CD4-positive, alpha-beta T cell treated with Interleukin-12 subunit alpha and Interleukin-12 subunit beta, for 1 hour (primary cell): ENCODE results near the gene SDHC.
"Not testable (repeated sequence)": the region's sequence is repeated elsewhere in the genome, so short reads cannot be mapped to it uniquely, and the experiment has no call there.

Experiments used
- DNase-seq: peaks from one replicate; pipeline ENCODE4 v3.0.0-alpha.2; 2020

SDHC gene

DNA sequence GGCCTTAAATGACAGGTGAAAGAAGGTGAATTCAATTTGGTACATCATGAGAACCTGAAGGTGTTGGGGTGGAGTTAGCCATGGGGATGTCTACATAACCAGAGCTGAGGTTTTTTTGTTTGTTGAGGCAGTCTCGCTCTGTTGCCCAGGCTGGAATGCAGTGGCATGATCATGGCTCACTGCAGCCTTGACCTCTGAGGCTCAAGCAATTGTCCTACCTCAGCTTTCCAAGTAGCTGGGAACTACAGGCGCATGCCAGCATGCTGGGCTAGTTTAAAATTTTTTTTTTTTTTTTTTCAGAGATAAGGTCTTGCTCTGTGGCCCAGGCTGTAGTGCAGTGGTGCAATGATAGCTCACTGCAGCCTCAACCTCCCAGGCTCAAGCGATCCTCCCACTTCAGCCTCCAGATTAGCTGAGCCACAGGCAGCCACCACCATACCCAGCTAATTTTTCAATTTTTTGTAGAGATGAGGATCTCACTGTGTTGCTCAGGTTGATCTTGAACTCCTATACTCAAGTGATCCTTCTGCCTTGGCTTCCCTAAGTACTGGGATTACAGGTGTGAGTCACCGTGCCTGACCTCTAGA is 2.5 kb upstream of the SDHC start:
- no peak for DNase-seq

GRCh38 chr1:161313554-161314200 is 504 bp upstream of the SDHC start:
- no peak for DNase-seq

GRCh38 chr1:161315841-161316674 is 1.9 kb downstream of the SDHC start:
- not testable (repeated sequence) for DNase-seq

GRCh38 chr1:161324020-161324419 is 9.8 kb downstream of the SDHC start:
- peak; percentile 29 for DNase-seq

- no peak for DNase-seq
Measured at GRCh38 chr1:161330346-161330745, 16.2 kb downstream of the SDHC start.

- DNase-seq = no peak
Measured at GRCh38 chr1:161333166-161333565, 19.0 kb downstream of the SDHC start.

GRCh38 chr1:161335796-161336195 is 21.6 kb downstream of the SDHC start:
- DNase-seq = no peak

DNA sequence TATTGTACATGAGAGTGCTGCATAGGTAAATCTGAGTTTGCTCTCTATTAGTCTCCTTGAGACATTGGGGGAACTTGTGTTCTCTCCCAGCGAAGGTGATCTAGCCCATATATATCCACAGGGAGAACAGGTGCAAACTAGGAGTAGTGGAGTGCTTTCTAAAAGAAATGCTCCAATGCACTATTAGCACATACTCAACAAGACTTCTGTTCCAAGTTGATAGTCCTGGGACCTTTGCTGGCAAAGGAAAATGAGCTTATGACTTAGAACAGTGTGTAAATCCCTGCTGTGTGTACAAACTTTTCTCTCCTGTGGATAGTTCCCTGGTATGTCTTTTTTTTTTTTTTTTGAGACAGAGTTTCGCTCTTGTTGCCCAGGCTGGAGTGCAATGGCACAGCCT is 28.0 kb downstream of the SDHC start:
- DNase-seq = no peak

GRCh38 chr1:161342821-161343220 is 28.6 kb downstream of the SDHC start:
- no peak for DNase-seq

DNA sequence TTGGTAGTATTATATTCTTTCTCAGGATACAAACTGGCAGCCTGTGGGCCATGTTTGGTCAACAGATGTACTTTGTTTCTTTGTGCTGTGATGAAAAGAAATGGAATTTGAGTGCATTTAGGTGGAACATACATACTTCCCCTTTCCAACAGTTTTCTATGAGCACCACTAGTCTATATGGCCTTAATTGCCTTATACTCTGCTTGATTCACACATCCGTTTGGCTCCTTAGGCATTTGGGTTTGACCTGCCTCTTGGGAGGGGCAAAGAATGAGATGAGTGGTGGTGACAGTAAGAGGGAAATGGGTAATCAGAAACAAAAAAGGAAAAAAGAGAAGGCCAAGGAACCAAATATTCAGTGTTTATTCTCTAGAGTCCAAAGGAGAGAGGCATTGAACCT is 36.5 kb downstream of the SDHC start:
- no peak for DNase-seq

DNA sequence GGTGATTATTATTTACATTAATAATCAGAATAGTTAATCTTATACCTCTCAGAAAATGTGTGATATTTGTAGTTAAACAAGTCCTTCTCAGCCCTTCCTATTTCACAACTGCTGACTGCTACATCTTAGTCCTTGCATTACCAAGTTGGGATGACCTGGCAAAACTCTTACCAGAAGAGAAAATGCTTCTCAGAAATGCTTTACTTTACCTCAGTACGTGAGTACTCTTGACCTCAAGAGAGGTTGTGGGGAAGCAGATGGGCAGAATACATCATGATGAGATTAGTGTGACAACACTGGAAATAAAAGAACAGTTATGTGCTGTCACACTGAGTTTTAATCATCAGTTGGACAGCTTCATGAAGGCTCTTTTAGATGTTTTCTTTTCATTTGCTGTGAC is 37.3 kb downstream of the SDHC start:
- DNase-seq = no peak

GRCh38 chr1:161357073-161357472 is 42.9 kb downstream of the SDHC start:
- DNase-seq = no peak

DNA sequence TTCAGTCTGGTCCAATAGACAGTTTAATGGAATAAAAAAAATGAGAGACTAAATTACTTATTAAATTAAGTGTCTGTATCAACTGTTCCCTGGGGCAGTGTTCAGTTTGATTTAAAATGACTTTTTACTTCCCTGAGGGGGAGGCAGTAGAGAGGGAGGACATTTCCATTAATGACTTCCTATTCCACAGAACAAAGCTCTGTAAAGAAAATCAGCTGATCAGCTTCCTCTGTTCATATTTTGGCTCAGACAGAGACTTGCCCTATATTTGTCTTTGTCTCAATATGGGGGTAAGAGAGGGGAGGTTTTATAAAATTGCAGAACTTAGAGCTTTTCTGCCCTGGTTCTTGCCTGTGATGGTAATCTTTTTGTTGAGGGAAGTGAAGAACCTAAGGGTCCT is 45.1 kb downstream of the SDHC start:
- no peak for DNase-seq

GRCh38 chr1:161364332-161364731 is 50.2 kb downstream of the SDHC start:
- DNase-seq = no peak

DNA sequence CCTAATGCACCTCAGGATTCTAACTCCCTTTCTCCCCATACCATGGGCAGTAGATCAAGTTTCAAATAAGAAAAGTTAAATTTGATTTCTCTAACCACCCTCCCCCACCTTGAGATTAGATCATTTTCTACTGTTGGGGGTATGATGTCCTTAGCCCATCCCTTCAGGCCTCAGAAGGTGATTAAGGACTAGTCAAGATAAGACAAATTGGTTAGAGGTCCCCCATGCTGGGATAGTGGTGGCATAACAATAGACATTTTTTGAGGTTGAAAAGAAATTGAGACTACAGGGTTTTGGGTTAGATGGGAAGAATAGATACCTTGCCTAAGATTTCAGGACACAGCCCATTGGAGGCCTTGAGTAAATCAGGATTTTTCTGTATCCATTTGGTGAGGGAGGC is 51.0 kb downstream of the SDHC start:
- no peak for DNase-seq

DNA sequence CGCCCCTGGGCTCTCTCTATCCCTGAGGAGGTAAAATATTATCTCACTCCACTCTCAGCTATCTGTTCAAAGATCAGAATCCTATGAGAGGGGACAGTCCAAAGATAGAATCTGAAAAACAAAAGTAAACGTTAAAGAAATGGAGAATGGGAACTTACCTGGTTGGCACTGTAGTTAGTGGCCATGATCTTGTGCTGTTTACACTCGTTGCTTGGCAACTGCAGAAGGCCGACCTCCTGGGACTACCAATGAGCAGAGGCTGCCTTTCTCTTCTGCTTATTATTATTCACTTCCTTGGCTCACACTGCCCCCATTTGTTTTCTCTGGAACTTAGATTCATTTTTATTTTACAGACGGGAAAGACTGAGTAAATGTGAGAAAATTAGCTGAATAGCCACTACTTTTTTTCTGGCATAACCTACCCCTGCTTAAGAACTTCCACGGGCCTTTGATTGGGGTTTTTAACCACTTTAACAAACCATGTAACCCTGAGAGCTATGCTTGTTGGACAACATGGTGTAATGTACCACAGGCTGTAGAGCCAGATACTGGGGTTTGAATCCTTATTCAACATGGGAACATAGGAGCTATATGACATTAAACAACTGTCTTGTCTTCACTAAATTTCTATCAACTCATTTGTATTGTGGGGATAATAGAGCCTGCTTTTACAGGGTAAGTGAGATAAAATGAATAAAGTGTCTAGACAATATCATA is 53.7 kb downstream of the SDHC start, which contains the start of gene CFAP126:
Gene CFAP126, minus strand, starts transcription at position 193 of the 717 bp plus-strand sequence. Its CDS starts 8 bp downstream, at position 185.
- peak; percentile 77 for DNase-seq

- no peak for DNase-seq
Measured at GRCh38 chr1:161373442-161373841, 59.3 kb downstream of the SDHC start.

- no peak for DNase-seq
Measured at GRCh38 chr1:161374373-161374772, 60.2 kb downstream of the SDHC start.

GRCh38 chr1:161378014-161378413 is 63.8 kb downstream of the SDHC start:
- DNase-seq = no peak

GRCh38 chr1:161379071-161379470 is 64.9 kb downstream of the SDHC start:
- no peak for DNase-seq

DNA sequence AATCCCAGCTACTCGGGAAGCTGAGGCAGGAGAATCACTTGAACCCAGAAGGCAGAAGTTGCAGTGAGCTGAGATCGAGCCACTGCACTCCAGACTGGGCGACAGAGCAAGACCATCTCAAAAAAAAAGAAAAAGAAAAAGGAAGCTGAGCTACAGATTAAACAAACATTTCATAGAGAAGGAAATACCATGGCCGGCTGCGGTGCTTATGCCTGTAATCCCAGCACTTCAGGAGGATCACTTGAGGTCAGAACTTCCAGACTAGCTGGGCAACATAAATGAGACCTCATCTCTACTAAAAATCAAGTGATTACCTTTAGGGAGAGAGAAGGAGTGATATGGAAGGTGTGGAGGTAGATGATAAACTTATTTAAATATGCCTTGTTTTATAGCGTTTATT is 67.5 kb downstream of the SDHC start:
- DNase-seq = no peak

- DNase-seq = peak; percentile 63
Measured at GRCh38 chr1:161382214-161383019, 68.2 kb downstream of the SDHC start.
